ENCODE data around the gene SHLD1.

SHLD1 gene

DNA sequence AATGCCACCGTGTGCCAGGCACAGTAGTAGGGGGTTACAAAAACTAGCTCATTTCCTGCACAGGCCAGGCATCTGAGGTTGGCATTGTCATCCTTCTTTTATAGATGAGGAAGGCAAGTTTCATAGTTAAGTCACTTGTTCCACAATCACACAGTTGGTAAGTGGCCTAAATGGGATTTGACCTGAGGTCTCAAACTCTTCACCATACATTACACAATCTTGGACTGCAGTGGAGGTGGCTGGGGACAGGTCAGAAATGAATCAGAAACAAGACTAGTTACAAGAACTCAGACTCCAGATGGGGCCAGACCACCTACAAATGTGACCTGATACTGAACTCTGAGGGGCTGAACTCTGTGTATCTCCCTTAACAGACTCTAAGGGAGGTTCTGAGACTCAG is 150.7 kb downstream of the SHLD1 start:
- no peak for DNase-seq

GRCh38 chr20:5908981-5909380 is 158.8 kb downstream of the SHLD1 start:
- no peak for DNase-seq

DNA sequence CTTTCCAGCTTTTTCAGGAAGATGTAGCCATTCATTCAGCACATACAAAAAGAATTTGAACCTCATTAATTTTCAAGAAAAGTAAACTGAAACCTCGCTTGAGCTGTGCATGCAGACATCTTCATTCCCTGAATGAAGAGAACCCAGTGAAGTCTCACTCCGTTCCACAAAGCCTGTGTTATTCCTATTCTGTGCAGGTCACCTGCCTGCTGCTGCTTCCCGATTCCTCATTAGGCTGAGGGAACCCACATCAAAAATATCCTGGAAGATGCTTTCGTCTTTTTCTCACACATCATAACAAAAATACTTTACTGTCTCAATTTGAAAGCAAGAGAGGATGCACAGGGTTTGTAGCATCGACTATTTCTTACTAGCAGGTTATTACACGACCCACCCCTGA is 160.0 kb downstream of the SHLD1 start:
- DNase-seq = no peak

- DNase-seq = no peak
Observed at GRCh38 chr20:5913166-5913565, 163.0 kb downstream of the SHLD1 start.
